Transverse colon (tissue), 3 donors: Measurements from ENCODE around the gene WSCD1.

Experiments
- CTCF ChIP-seq, 5 experiments: fragments of 200-600 bp in 3 of 5; fragments of 450-650 bp in 2 of 5; sonication (generic) in 3 of 5; IDR thresholded peaks; 1 replicate in 2 of 5; 2 replicates in 3 of 5; pipeline ENCODE4 v1.5.1; 2016 to 2017; ENCODE audit warnings: antibody characterized with exemption in 5 of 5, inconsistent platforms in 3 of 5, mild to moderate bottlenecking in 2 of 5, moderate library complexity in 1 of 5
- EP300 ChIP-seq: sonication (generic); formaldehyde crosslinking; IDR thresholded peaks from one replicate; pipeline ENCODE4 v1.6.1; 2017; ENCODE audit warnings: antibody characterized with exemption, low read depth
- POLR2A ChIP-seq: fragments of 450-650 bp; IDR thresholded peaks from one replicate; pipeline ENCODE4 v1.6.1; 2016; ENCODE audit warnings: antibody characterized with exemption, mild to moderate bottlenecking, moderate library complexity

DNA sequence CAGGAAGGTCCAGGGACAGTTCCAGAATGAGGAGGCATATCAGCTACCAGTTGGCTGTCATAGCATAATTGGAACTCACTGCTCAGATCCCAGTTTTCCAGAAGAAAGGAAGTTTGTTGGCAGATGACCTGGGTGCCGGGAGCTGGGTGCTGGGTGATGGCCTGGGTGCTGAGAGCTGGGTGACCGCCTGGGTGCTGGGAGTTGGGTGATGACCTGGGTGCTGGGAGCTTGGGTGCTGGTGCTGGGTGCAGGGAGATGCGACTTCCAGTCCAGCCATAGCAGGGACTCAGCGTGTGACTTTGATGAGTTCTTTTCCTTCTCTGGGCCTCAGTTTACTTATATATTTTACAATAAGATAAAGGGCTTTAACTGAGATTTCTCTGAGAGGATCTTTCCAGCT is 18.0 kb downstream of the WSCD1 start:
- TF ChIP-seq CTCF (IDR thresholded peaks at IDR 0.05) (no peak), POLR2A (no peak), EP300 (no peak)
